Endodermal cell (in vitro differentiated cells): Measurements from ENCODE around the gene STBD1. TPM values are rescaled to one million over a fixed set of nuclear protein-coding genes. Genes with fewer than 3 reads are reported as not detected.

Experiments used
- DNase-seq: peaks from one replicate; pipeline ENCODE4 v3.0.0-alpha.2; 2017
- H3K27ac ChIP-seq: 2 replicates; pipeline ENCODE4 v1.5.1; 2013; ENCODE audit warnings: mild to moderate bottlenecking, low read depth, low read length, moderate library complexity
- H3K27me3 ChIP-seq: 2 replicates; pipeline ENCODE4 v1.6.1; 2013; ENCODE audit warnings: mild to moderate bottlenecking, low read length, moderate library complexity; ENCODE audit not compliant: insufficient read depth, control insufficient read depth, poor library complexity, severe bottlenecking
- H3K36me3 ChIP-seq: 2 replicates; pipeline ENCODE4 v1.7.0; 2013; ENCODE audit warnings: mild to moderate bottlenecking, low read length, moderate library complexity; ENCODE audit not compliant: control insufficient read depth, insufficient read depth
- H3K4me1 ChIP-seq: one replicate; pipeline ENCODE4 v1.7.0; 2013; ENCODE audit warnings: low read length; ENCODE audit not compliant: control insufficient read depth, insufficient read depth
- H3K4me3 ChIP-seq: 2 replicates; pipeline ENCODE4 v1.5.1; 2013; ENCODE audit warnings: mild to moderate bottlenecking, low read length, moderate library complexity
- H3K9ac ChIP-seq: 2 replicates; pipeline ENCODE4 v1.6.1; 2013; ENCODE audit warnings: mild to moderate bottlenecking, low read length, moderate library complexity; ENCODE audit not compliant: poor library complexity, severe bottlenecking; ENCODE audit errors: extremely low read depth
- H3K9me3 ChIP-seq: 2 replicates; pipeline ENCODE4 v1.6.1; 2013; ENCODE audit warnings: mild to moderate bottlenecking, low read length, moderate library complexity; ENCODE audit not compliant: control insufficient read depth
- H3K27ac Mint-ChIP-seq: 2 replicates; pipeline ENCODE4 v1.8.0; 2020; ENCODE audit warnings: mixed read lengths
- H3K27me3 Mint-ChIP-seq: 2 replicates; pipeline ENCODE4 v1.8.0; 2021; ENCODE audit warnings: mild to moderate bottlenecking, mixed read lengths; ENCODE audit not compliant: insufficient read depth
- H3K36me3 Mint-ChIP-seq: 2 replicates; pipeline ENCODE4 v1.8.0; 2020; ENCODE audit warnings: low read depth, mixed read lengths
- H3K4me1 Mint-ChIP-seq: 2 replicates; pipeline ENCODE4 v1.8.0; 2020; ENCODE audit warnings: mixed read lengths
- H3K4me3 Mint-ChIP-seq: 2 replicates; pipeline ENCODE4 v1.8.0; 2020; ENCODE audit warnings: mild to moderate bottlenecking, moderate library complexity, mixed read lengths
- H3K9me3 Mint-ChIP-seq: 2 replicates; pipeline ENCODE4 v1.8.0; 2020; ENCODE audit warnings: mild to moderate bottlenecking, mixed read lengths
- CTCF ChIP-seq: fragments of 200-600 bp; sonication (generic); conservative IDR thresholded peaks from 2 replicates; pipeline ENCODE4 v1.5.0; 2021; ENCODE audit warnings: antibody characterized with exemption, mild to moderate bottlenecking
- WGBS, 2 experiments: methylation state at CpG; one replicate each; pipeline versions ENCODE4 v1.1.5 to v1.1.7; 2013; ENCODE audit warnings: missing lambda C conversion rate in 2 of 2, mixed read lengths in 1 of 2; ENCODE audit not compliant: insufficient coverage in 1 of 2, insufficient read length in 1 of 2; 5-methylcytosine and 5-hydroxymethylcytosine counted together
- total RNA-seq, 2 donors: library from RNA; stranded (reverse); fragmentation: NEBNext Ultra II Directional in 1 of 2; extraction: Animal tissue kit (Norgen Biotek cat#: 25700) in 1 of 2; gene quantifications; 2 replicates in 1 of 2; 3 replicates in 1 of 2; pipeline ENCODE4 v1.2.1, GENCODE V29; 2021

The STBD1 gene
- total RNA-seq, 2 donors from 2014 or later: 0.31 to 1.3 TPM

GRCh38 chr4:76316131-76316530, 9.6 kb downstream of the STBD1 start:
- Histone ChIP-seq H3K4me3 (no peak overlapping the region), H3K9me3 (no peaks in the 10 kb centered on the region), H3K27ac (no peak overlapping the region), H3K27me3 (no peaks in the 10 kb centered on the region), H3K4me1 (no peaks in the 10 kb centered on the region), H3K36me3 (no peaks in the 10 kb centered on the region), H3K9ac (no peak overlapping the region)
- H3K27me3 Mint-ChIP-seq: peaks cover 2% of the 10 kb centered on the region
- no peak for DNase-seq
- peaks cover 13% of the 10 kb centered on the region for H3K9me3 Mint-ChIP-seq
- no peak overlapping the region for H3K4me3 Mint-ChIP-seq
- no peak for TF ChIP-seq CTCF
- 100% methylated on average over 1 of the region's 1 CpG; no CpG with 5 or more reads in 1 of the 2 experiments for WGBS, 2 experiments
- no peak overlapping the region for H3K27ac Mint-ChIP-seq
- H3K4me1 Mint-ChIP-seq: no peaks in the 10 kb centered on the region
- no peaks in the 10 kb centered on the region for H3K36me3 Mint-ChIP-seq

- no peaks in the 10 kb centered on the region for H3K4me1 Mint-ChIP-seq
- no peaks in the 10 kb centered on the region for H3K36me3 Mint-ChIP-seq
- Histone ChIP-seq H3K27me3 (no peaks in the 10 kb centered on the region), H3K4me1 (no peaks in the 10 kb centered on the region), H3K36me3 (no peaks in the 10 kb centered on the region), H3K4me3 (no peak overlapping the region), H3K9me3 (peaks cover 22% of the 10 kb centered on the region), H3K27ac (no peak overlapping the region), H3K9ac (no peak overlapping the region)
- no peak for TF ChIP-seq CTCF
- WGBS, 2 experiments: 92% methylated on average over 2 of the region's 3 CpGs; no CpG with 5 or more reads in 1 of the 2 experiments
- H3K9me3 Mint-ChIP-seq: peaks cover 24% of the 10 kb centered on the region
- no peak overlapping the region for H3K4me3 Mint-ChIP-seq
- H3K27ac Mint-ChIP-seq: no peak overlapping the region
- DNase-seq: no peak
- H3K27me3 Mint-ChIP-seq: no peaks in the 10 kb centered on the region
Observed at GRCh38 chr4:76322236-76322635, 15.7 kb downstream of the STBD1 start.

- Mint-ChIP-seq H3K9me3 (peaks cover 26% of the 10 kb centered on the region), H3K36me3 (no peaks in the 10 kb centered on the region), H3K27ac (no peak overlapping the region), H3K27me3 (no peaks in the 10 kb centered on the region), H3K4me3 (no peak overlapping the region), H3K4me1 (no peaks in the 10 kb centered on the region)
- Histone ChIP-seq H3K27ac (no peak overlapping the region), H3K9me3 (peaks cover 28% of the 10 kb centered on the region), H3K4me1 (no peaks in the 10 kb centered on the region), H3K27me3 (no peaks in the 10 kb centered on the region), H3K36me3 (no peaks in the 10 kb centered on the region), H3K4me3 (no peak overlapping the region), H3K9ac (no peak overlapping the region)
- no peak for TF ChIP-seq CTCF
- DNase-seq: no peak
Observed at GRCh38 chr4:76325072-76325471, 18.5 kb downstream of the STBD1 start.
